GM19452 (cell line): ENCODE data around the gene LAMA2.

Experiments used
- ATAC-seq: cut with Tn5 transposase; IDR thresholded peaks from one replicate; pipeline ENCODE4 v1.9.1; 2021; ENCODE audit not compliant: unreplicated experiment

Gene LAMA2

DNA sequence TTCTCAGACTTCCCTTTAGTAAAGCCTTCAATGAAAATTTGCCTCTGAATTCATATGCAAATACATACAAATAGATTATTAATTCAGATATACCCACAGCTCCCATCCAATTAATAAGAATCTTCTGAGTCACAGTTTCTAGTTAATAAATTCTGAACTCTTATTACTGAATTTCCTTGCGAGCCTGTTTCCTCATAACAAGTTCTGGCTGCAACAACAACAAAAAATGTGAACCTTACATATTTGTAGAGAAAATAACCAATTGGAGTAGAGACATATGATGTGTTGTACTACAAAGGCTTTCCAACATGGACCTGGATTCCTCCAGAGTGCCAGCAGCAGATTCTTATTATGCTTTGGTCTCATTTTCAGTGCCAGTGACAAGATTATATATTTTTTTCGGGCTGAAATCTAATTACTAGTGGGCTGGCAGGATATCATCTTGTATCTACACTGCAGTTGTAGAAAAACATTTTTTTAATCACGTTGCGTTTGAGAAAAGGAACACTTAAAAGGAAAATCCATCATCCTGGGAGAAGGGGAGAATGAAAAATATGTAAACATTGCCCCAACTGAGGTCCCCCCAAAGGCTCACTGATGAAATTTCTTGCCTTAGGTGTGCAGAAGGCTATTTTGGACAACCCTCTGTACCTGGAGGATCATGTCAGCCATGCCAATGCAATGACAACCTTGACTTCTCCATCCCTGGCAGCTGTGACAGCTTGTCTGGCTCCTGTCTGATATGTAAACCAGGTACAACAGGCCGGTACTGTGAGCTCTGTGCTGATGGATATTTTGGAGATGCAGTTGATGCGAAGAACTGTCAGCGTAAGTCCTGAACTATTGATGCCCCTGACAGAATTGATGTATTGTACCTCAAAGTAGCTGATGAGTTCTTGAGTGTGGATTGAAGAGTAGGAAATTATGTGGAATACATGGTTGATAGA lies 404.6 kb downstream of the LAMA2 start:
- ATAC-seq, result no peak

DNA sequence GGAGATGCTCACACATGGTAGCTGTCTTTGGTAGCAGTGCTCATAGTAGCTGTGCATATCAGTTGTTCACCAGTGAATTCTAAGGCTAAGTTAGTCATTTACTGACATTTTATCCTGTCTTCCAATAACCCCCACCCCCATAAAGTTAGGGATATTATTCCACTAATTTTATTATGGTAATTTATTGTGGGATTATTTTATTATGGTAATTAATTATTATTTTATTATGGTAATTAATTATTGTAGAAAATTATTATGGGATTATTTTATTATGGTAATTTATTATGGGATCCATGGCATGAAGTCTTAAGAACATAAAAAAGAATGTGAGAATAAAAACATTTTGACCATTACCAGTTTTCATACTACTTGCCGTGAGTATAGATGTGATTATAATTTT lies 406.5 kb downstream of the LAMA2 start:
- no peak for ATAC-seq

DNA sequence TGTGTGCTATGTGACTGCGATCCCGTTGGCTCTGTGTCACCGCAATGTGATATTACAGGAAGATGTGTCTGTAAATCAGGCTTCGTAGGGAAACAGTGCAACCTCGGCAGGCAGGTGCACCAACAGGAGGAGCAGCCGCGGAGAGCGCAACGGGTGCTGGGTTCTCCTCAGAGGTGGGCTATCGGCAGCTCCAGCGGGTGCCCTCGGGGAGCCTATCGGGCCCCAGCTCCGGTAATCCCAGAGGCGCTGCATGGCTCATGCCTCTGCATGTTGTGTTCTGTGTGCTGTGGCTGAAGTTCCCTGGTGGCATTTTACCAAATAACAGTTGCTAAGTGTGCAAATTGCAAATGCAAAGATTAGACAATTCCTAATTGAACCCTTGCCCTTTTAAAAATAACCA lies 409.9 kb downstream of the LAMA2 start:
- no peak for ATAC-seq

DNA sequence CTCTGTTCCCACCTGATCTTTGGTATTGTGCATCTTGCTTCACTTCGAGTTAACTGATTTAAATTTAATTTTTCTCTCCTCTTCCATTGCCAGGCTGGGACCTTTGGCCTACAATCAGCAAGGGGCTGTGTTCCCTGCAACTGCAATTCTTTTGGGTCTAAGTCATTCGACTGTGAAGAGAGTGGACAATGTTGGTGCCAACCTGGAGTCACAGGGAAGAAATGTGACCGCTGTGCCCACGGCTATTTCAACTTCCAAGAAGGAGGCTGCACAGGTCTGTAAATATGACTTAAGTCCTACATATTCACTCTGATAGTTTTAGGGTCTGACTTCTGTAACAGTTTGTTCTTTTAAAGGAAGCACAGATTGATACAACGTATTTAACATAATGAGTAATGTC lies 414.7 kb downstream of the LAMA2 start:
- no peak for ATAC-seq

DNA sequence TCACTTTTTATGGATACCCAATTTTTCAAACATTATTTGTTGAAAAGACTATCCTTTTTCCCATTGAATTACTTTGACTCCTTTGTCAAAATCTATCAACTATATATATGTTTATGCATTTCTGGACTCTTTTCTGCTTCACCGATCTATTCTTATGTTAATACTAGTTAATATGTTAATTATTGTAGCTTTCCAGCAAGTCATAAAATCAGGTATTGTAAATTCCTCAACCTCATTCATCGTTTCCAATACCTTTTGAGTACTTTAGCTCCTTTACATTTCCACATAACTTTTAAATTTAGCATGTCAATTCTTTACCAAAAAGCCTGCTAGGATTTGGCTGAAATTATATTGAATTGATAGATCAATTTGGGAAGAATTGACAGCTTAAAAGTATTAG lies 419.7 kb downstream of the LAMA2 start:
- ATAC-seq, result no peak

DNA sequence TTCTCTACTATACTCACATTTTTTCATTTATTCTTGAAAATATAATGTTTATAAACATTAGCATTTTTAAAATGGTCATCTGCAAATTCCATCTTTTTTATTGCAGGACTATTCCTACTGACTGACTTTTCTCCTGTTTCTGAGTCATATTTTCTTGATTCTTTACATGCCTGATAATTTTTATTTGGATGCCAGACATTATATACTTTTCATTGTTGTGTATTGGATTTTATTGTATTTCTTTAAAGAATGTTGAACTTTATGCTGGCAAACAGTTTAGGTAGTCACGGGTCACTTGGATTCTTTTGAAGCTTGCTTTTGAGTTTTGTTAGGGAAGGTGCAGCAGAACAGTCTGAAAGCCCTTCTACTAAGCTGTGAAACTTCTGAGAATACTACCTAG lies 423.9 kb downstream of the LAMA2 start:
- ATAC-seq, result no peak

DNA sequence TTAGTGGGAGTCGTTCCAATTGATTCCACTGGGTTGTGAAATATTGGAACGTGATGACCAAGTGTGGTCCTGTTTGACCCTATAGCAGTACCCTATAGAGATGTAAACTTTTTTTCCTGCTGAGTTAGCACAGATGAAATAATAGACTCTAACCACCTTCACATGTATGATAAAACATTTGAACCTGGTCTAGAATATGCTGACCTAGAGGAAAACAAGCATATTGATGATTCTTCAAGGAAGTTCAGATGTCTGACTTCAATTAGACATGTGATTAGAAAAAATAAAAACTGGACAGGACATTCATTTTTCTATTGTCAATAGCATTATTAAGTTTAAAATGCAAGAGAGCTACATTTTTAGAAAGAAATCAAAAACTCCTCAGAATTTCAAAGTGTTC lies 424.9 kb downstream of the LAMA2 start:
- ATAC-seq, result no peak

DNA sequence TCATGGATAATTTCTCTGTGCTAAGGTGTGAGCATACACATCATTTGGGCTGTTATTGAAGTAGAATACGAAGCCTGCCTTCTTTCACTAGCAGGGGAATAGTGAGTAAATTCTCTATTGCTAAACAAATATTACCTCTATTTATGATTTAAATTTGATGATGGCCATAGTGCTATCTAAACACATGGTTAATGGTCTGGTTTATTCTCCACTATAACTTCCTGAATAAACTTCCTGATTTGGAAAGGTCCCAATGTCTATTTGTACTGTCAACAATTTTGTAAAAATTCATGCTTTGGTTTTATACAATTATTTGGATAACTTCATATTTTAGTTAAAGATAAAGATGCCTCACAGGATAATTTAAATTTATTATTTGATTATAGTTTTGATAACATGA lies 426.2 kb downstream of the LAMA2 start:
- ATAC-seq, result no peak

DNA sequence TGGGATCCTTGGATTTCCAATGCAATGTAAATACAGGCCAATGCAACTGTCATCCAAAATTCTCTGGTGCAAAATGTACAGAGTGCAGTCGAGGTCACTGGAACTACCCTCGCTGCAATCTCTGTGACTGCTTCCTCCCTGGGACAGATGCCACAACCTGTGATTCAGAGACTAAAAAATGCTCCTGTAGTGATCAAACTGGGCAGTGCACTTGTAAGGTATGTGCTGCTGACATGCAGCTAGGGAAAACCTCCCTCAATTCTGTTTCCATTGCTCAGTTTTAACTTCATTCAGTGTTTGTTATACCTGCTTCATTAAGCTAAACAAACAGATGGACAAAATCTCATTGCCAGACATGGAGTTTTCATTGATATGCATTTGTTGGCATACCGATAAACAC lies 429.9 kb downstream of the LAMA2 start:
- ATAC-seq, result no peak

DNA sequence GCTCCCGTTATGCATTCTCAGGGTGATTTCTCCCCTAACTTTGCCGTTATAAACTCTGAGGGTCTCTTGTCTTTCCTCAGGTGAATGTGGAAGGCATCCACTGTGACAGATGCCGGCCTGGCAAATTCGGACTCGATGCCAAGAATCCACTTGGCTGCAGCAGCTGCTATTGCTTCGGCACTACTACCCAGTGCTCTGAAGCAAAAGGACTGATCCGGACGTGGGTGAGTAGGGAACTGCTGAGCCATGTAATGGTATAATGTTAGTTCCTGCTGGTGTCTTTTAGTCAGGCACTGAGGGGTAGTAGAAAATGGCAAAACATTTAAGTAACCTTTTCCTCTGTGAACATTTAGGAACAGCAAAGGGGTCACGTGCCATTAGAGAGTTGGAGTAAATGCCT lies 431.6 kb downstream of the LAMA2 start:
- ATAC-seq, result no peak

DNA sequence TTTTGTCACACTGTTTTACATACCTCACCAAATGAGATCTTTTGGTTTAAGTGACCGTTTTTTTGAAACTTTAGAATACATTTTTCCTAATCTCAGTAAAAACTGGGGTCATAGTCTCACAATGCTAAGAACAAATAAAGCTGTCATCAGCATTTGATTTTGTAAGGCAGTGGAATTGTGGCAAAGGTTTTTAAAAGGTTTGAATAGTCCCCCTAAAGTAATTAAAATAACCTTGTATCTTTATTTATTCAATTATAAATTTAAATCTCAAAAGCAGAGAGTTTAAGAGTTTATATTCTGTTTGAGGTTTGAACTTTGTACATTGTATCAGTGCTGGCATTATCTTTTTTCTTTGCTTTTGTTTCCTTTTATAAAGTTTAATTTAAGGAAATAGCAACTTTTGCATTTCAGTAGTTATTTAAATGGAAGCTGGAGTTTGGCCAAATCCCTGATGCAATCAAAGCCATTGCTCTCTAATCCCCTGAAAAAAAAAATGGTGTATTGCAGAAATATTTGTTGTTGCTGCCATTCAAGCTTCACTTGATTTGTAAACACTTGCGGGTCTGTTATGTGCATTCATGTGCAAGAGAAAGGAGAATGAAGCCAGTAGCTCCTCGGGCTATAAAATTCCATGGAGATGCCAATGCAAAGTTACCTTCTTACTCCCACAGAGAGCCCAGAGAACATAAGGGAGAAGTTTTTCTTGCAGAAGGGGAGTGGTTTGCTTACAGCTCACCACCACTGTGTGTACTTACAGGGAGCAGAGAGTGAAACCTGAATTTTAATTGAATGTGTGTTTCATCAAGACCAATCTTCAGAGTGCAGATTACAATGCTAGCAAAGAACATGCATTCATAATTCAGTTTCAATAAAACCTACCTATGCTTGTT lies 435.2 kb downstream of the LAMA2 start:
- no peak for ATAC-seq

DNA sequence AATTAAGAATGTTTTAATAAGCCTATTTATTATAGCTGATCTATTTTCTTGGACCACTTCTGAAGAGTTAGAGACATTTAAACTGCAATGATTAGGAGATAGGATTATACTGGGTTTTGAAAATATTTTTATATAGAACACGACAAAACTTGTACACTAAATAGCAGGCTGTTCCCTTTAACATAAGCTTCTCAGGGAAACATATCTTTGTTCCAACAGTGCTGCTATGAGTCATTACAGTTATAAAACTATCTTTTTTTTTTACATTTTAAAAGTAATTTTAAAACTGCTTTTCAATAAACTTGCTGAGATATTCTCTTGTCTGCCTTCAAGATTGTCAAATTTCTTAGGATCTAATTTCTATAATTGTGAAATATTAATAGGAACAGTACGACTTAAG lies 438.0 kb downstream of the LAMA2 start:
- ATAC-seq, result no peak

DNA sequence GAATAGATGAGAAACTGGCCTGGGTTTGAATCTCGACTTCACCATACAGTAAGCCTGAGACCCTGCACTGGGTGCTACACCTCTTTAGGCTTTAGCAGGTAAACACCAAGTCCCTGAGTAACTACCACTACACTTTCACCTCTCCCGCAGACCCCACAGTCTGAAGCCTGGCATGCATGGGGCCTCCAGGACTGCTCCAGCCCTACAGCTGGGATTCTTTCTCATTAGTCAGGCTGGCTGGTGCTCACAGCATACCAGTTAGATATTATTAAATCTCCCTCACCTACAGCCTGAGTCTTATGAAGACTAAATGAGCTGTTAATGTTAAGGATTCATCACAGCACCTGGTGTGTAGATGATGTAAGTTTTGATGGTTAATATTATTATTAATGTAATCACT lies 438.4 kb downstream of the LAMA2 start:
- ATAC-seq, result no peak

DNA sequence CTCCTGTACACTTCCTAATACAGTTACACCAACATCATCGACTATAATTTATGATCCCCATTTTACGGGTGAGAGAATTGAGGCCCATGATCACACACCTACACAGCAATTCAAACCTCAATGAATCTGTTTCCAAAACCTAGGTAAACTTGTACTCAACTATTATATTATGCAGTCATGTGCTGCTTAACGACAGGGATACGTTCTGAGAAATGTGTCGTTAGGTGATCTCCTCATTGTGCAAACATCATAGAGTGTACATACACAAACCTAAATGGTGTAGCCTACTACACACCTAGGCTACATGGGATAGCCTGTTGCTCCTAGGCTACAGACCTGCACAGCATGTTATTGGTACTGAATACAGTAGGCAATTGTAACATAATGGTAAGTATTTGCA lies 441.4 kb downstream of the LAMA2 start:
- ATAC-seq, result no peak

DNA sequence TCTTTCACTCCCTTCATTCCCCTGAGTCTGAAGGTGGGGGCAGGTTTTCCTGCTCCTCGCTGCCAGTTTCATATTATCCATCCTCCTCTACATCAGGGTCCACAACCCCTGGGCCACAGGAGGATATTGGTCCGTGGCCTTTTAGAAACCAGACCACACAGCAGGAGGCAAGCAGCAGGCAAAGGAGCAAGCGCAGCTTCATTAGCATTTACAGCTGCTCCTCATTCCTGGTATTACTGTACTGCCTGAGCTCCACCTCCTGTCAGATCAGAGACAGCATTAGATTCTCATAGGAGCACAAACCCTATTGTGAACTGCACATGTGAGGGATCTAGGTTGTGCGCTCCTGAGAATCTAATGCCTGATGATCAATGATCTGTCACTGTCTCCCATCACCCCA lies 446.7 kb downstream of the LAMA2 start:
- no peak for ATAC-seq

DNA sequence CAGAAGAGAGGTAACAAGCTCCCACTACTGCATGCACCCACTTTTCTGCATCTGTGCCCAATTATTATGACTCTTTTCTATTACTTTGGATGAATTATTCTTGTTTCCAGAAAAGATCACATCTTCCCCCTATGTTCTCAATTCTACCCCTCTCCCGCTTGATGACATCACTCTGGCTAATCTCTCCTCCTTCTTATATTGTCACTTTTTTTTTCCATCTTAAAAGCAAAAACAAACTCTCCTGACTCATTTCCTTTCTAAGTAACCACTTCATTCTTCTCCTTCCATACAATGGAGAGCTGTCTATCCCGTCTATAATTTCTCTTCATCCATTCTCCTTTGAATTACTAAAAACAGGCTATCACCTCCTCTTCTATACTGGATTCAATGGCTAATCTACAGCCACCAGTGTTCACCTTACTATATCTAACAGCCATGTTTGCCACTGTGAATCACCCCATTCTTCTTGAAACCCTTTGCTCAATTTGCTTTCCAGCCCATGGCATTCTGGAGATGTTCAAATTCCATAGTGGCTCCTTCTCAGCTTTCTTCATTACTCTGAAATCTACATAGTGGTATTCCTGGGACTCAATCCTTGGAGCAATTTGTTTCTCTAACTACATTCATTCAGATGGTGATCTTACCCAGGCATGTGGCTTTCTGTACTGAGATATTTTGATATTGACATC lies 448.7 kb downstream of the LAMA2 start:
- no peak for ATAC-seq

DNA sequence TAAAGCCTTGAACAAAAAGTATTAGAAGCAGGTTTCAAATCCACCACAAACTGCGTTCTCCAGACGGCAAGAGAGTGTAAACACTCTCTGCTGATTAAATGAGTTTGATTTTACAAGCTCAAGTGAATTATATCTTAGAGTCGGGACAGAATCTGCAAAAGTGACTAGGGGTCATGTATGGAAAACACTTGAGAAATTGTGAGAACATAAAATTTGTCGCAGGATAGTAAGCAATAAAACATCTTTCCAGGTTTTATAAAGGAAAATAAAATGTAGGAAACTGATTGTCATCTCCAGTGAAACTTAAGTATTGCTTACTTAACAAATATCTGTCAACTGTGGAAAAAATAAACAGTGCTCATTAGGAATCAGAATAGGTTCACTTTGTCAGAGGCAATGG lies 452.9 kb downstream of the LAMA2 start:
- no peak for ATAC-seq

DNA sequence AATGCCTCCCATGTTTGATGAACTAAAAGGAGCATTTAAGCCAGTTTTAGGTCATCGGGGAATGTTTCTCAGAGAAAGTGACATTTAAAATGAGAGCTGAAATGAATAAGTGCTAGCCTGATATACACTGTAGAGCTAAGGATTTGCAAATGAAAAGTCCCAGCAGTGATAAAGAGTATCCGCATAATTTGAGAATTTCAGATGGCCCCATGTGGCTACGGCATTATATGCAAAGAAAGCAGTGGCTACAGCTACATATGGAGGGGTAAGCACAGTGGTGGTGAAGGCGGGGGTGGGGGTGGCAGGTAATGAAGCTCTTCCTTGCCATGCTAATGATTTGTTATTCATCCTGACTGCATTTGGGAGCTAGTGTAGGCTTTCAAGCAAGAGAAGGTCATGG lies 455.7 kb downstream of the LAMA2 start:
- no peak for ATAC-seq

DNA sequence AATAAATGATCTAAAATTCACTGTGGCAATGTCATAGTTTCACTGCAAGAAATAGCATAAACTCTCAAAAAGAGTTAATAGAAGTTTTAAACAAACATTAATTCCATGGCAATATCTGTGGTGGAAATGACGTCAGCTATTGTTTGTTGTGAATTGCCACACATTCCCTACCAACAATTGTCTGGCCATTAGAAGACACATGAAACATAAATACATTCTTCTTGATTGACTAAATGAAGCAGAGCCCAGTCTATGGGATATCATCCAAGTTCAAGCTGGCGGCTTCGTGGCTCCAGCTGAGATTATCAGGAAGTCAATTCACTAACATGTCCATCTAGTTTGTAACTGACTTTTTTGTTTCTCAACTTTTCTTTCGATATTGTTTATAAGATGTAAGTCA lies 458.0 kb downstream of the LAMA2 start:
- ATAC-seq, result no peak

DNA sequence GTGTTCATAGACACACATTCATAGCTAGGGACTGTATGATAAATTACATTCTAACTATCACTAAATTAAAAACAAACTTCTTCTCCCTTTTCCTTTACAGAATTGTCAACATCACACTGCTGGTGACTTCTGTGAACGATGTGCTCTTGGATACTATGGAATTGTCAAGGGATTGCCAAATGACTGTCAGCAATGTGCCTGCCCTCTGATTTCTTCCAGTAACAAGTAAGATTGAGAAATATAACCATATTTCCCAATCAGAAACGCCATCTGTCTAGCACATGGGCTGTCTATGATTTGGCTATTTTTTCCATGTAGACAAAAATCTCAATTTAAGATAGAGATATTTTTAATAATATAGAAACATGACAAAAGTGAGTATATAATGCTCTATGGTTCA lies 459.3 kb downstream of the LAMA2 start:
- ATAC-seq, result no peak

DNA sequence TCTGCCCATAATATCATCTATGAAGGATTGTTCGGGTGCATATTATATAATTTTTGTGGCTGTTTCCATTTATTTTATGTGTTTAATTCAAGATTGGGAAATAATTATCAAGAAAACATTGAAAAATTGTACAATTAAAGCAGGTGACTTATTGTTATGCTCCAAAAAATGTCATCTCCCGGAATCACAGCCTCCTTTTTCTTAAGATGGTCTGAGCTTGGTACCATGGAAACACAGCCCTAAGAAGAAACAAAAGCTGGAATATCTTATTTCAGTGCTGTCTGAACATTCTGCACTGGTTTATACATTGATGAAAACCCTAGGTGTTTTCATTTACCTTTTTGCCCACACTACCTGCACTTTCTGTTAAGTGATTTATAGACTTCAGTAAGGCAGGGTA lies 459.9 kb downstream of the LAMA2 start:
- no peak for ATAC-seq

DNA sequence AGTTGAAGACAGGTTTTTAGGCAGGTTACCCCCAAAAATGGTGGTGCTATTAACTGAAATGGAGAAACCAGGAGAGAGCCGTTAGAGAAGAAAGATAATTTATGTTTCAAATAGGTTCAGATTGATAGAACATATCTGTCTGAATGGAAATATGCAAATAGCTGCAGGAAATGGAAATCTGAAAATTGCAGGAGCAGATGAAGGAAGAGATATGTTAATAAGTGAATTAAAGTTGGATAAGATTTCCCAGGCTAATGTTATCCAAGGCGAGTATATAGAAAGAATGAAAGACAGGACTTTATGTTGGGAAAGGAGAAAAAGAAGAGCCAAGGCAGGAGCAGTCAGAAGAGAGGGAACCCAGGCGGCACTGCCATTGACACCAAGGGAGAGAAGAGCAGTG lies 461.4 kb downstream of the LAMA2 start:
- no peak for ATAC-seq
